GM18870 (cell line): ENCODE data around the gene USP31.
"Not testable (repeated sequence)": the region's sequence is repeated elsewhere in the genome, so short reads cannot be mapped to it uniquely, and the experiment has no call there.

Experiments
- ATAC-seq: cut with Tn5 transposase; IDR thresholded peaks from one replicate; pipeline ENCODE4 v1.9.1; 2021; ENCODE audit warnings: moderate library complexity; ENCODE audit not compliant: unreplicated experiment

The USP31 gene

DNA sequence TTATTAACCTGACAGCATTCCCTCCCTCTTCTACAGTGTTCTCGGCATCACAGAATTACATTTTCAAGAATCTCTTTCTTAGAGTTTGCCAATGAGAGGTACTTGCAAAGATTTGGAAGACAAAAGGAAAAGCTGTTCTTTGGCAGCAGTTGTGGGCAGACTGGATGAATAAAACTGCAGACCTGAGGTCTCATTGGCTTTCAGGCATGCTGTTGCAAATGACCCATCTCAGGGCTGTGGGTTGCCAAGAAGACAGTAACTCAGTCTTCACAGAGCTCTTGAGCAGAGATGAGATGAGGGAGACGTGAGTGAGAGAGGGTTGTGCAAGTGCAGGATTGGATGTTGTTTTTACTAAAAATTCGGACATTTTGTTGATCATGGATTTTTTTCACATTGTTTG is 11.3 kb upstream of the USP31 start:
- no peak for ATAC-seq

DNA sequence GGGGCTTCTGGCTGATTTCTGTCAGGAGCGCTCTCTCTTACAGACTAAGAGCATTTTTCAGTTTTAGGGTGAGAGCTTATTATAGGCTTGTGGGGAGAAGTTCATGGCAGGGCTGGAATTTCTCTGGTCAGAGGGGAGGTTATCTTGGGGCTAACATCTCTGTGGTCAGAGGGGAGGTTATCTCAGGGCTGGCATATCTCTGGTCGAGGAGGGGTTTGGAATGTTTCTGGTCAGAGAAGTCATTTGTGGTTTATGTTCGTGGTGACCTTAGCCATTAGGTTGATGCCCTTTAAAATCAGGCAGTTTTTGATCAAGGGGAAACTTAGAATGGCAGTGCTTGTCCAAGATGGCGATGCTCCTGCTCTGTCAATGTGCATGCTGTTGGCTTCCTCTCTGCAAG is 10.8 kb upstream of the USP31 start:
- ATAC-seq: no peak

DNA sequence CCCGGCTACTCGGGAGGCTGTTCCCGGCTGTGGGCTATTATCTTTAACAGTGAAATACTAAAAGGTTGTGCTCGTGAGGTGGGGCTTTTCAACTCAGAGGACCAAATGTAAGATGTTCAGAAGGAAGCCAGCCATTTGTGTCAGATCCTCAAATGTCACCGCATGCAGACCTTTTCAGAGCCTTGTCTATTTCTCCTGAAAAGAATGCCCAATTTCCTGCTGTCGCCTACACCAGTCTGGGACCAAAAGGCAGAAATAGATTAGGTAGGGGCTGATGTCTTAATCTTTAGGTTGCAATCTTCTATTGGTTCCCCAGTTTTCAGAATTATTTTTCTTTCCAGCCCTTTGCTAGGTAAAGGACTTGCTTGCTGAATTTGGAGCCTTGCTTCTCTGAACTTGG is 8.9 kb upstream of the USP31 start:
- ATAC-seq: no peak

DNA sequence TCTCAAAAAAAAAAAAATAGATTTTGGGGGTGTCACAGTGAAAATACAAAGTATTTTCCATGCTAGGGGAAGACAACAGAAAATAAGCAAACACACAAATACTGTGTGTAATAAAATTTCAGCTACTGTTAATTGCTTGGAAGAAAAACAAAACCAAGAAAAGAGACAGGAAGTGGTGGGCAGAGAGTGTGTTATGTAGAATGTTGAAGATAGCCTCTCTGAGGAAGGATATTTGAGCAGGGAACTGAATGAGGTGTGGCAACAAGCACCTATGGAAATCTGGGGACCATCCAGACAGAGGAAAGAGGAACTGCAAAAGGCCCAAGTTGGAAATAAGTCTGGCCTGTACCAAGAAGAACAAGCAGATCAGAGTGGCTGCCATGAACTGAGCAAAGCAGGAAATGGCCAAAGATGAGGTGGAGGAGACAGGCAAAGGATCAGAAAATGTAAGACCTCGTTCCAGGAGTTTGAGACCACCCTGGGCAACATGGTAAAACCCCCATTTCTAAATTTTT is 7.8 kb upstream of the USP31 start:
- ATAC-seq: no peak

DNA sequence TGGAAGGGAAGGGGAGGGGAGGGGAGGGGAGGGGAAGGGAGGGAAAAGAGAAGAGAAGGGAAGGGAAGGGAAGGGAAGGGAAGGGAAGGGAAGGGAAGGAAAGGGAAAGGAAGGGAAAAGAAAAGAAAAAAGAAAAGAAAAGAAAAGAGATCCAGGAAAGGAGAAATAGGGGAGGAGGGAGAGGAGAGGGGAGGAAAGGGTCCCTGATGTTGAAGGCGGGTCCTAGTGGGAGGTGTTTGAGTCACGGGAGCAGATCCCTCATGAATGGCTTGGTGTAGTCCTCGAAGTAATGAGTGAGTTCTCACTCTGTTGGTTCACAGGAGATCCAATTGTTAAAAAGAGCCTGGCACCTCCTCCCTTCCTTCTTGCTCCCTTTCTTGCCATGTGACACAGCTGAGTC is 6.9 kb upstream of the USP31 start:
- no peak for ATAC-seq

DNA sequence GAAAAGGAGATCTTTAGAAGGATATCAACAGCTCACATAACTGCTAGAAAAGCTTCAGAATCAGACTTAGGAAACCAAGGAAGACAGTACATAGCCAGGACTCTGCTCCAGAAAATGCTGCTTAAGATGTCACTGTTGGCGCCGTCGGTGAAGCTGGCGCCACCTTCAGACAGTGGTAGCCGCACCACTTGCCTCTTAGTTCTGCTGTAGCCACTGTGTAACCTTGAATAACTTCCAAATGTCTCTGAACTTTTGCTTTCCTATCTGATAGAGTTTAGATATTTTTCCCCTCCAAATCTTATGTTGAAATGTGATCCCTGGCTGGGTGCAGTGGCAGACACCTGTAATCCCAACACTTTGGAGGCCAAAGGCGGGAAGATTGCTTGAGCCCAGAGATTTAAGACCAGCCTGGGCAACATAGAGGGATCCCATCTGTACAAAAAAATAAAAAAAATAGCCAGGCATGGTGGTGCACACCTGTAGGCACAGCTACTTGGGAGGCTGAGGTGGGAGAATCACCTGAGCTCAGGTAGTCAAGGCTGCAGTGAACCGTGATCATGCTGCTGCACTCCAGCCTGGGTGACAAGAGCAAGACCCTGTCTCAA is 6.3 kb upstream of the USP31 start:
- ATAC-seq: no peak

DNA sequence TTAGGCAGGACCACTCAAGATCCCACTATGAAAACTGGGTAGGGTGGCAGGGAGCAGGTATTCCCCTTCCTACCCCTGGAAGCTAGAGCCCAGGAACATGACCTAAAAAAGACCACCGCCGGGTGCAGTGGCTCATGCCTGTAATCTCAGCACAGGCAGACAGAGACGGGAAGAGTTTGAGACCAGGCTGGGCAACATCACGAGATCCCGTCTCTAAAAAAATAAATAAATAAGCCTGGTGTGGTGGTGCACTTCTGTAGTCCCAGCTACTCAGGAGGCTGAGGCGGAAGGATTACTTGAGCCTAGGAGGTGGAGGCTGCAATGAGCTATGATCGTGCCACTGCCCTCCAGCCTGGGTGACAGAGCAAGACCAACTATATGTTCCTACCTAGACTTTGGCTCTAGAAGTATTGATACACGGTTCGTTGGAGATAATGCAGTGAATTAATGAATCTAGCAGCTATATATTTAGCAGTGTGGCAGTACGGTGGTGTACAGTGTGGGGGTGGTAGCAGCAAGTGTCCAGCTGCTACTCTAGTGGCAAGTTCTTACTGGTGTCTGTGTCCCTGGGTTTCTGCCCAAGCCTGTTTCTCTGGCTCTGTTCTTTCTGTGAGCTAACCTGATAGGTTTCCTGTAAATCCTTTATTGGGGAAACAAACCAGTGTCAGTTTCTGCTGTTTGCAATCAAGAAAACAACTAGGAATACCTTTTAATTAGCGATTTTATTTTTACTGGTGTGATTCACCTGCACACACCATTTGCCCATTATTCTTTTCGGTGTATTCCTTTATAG is 3.3 kb upstream of the USP31 start:
- no peak for ATAC-seq

DNA sequence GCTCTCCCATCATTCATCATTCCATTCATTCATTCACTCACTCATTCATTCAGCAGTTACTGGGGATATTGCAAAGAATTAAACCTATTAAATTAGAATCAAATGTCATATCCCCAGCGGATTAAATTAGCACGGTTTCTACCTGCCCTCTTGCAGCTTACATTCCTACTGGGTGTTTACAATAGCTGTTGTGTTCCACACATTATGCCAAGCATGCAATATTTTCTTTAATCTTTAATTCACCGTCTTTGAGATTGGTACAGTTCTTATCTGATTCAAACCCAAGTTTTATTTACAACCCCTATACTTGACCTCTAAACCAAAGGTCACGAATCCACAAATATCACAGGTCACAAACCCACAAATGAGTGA is 727 bp upstream of the USP31 start:
- no peak for ATAC-seq

DNA sequence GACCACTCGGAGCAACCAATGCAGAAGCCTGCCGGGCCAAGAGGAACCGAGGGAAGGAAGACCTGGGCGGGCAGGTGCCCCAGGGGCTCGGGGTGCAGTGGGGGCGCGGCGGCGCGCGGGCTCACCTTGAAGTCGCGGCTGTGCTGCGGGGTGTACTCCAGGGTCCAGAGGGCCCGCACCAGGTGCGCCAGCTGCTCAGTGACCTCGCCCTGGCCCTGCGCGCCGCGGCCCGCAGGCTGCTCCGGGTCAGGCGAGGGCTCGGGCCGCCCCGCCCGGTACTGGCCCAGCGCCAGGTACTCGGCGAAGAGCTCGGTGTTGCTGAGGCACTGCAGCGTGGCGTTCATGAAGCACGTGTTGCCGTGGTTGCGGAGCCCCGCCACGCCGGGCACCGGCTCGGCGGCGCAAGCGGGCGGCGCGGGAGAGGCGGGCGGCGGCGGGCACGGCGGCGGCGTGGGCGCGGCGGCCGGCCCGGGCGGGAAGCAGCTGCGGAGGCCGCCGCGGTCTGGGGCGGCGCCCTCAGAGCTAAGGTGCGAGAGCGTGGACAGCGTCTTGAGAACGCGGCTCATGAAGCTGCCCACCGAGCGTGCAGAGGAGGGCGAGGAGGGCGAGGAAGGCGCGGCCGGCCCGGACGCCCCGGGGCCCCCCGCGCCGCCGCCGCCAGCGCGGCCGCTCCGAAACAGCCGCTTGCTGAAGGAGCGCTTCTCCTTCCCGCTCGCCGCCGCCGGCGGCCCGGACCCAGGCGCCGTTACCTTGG is 562 bp downstream of the USP31 start:
- ATAC-seq: peak; percentile 24

DNA sequence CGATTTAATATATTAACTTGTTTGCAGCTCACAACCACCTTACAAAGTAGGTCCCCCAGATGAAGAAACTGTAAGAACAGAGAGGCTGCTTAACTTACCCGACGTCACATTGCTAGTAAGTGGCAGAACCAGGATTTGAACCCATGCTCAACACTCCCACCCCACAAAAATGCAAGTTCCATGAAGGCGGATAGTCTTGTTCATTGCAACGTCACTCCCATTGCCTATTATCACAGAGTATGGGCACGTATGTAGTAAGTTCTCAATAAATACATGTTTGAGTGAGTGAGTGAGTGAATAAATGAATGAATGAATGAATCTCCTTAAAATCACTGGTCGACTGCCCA is 1.1 kb downstream of the USP31 start:
- ATAC-seq: no peak

DNA sequence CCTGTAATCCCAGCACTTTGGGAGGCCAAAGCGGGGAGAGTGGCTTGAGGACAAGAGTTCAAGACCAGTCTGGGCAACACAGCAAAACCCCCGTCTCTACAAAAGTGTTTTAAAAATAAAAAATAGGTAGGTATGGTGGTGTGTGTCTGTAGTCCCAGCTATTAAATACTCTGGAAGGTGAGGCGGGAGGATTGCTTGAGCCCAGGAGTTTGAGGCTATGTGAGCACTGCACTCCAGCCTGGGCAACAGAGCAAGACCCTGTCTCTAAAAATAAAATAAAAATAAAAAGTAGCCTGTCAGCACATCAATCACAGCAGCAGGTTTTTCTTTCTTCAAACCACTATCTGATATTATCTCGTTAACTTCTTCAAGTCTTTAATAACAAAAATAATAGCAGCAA is 1.6 kb downstream of the USP31 start:
- no peak for ATAC-seq

DNA sequence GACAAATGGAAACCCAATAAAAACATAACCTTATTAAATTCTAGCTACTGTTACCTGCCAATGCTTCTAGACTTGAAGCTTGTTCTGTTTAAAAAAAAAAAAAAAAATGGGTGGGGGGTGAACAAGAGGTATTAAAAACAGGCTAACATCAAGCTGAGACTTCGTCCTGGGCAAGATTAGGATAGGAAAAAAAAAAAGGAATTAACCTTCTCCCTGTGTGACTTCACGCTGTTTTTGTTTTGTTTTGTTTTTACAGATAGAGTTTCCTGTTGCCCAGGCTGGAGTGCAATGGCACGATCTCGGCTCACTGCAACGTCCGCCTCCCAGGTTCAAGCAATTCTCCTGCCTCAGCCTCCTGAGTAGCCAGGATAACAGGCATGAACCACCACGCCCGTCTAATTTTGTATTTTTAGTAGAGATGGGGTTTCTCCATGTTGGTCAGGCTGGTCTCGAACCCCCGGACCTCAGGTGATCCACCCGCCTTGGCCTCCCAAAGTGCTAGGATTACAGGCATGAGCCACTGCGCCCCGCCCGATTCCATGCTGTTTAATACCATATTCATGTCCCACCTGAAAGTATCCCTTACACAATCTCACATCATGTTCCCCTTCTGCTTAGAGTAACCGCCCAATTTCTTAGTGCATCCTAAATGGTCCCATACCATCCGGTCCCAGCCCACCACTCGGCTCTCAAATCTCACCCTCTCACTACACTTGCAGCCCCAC is 2.2 kb downstream of the USP31 start:
- no peak for ATAC-seq

DNA sequence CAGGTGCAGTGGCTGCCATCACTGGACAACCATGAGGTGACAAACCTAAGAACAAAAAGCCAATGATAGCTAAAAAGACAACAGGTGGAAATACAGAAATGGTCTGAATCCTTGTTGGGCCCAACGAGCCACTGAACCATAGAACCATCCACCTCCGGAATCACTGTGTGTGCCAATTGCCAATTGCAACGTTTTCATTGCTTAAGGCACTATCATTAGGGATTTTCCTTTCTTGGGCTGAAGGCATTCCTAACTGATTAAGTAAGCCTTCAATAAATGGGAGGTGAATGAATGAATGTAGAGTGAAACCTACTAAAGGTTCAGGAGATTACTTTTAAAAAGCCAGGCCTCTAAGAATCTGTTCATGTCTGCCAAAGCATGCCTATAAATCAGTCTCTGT is 3.6 kb downstream of the USP31 start:
- no peak for ATAC-seq

DNA sequence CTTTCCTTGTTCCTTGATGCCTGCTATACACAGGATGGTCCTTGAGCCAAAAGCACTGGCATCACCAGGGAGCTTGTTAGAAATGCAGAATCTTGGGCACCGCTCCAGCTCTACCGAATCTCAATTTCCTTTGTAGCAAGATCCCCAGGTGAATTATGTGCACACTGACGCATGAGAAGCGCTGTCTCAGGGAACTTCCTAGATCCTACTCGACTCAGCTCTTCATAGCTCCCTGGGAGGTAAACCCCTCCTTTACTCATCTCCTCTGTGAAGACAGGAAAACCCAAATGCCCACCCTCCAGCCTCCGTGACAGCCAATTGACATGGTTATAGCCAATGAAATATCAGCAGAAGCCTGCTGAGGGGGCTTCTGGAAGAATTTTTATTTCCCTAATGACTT is 4.1 kb downstream of the USP31 start:
- no peak for ATAC-seq

DNA sequence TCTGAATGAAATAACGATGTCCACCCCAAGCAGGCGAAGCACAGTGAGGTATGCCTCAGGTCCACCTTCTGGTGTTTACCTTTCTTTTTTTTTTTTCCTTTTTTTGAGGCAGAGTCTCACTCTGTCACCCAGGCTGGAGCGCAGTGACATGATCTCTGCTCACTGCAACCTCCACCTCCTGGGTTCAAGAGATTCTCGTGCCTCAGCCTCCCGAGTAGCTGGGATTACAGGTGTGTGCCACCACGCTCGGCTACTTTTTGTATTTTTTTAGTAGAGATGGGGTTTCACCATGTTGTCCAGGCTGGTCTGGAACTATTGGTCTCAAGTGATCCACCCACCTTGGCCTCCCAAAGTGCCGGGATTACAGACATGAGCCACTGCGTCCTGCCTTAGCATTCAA is 4.9 kb downstream of the USP31 start:
- ATAC-seq: not testable (repeated sequence)

DNA sequence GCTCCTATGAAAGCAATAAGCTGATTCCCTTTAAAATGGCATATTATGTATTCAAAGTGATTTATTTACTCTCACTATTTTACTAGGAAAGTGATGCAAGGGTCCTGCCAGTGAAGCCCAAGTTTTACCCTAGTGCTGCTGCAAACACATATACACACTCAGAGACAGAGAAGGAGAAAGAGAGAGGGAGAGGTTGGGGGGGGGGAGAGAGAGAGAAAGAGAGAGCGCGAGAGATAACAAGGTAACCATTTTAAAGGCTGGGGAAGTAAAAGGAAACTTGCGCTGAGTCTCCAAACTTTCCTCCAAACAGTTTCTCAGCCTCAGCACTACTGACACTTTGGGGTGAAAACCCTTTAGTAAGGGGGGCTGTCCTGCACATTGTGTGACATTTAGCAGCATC is 5.9 kb downstream of the USP31 start:
- ATAC-seq: no peak

DNA sequence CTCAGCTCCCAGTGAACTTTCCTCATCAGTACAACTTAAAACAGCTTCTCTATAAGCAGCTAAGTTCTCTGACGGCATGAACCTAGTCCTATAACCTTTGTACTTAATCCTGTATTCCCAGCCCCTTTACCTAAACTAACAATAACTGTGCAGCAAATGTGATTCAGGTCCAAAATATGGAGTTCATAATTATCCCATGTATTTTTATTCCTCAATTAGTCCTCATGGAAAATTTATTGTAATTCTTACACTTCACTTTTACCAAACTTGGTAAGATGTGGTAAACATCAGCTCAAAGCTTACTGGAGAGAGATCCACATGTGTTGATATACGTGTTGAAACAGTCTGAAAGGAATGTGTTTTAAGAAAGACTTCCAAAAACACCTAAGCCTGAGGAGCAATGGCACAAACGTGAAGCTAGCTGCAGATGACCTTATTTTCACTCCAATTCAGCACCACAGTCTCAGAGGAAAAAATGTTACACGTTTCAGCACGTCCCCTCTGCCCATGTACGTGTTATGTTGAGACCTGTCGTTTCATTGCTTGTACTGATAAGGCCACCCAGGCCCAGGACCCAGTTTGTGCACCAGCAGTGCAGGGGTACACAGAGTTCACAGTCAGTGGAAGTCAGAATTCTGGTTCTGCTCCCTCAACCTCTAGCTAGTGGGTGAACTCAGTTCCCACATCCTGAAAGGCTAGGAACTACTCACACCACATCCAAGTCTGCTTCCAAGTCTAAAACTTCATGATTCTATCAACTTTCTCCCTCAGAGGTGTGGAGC is 7.1 kb downstream of the USP31 start:
- ATAC-seq: no peak

DNA sequence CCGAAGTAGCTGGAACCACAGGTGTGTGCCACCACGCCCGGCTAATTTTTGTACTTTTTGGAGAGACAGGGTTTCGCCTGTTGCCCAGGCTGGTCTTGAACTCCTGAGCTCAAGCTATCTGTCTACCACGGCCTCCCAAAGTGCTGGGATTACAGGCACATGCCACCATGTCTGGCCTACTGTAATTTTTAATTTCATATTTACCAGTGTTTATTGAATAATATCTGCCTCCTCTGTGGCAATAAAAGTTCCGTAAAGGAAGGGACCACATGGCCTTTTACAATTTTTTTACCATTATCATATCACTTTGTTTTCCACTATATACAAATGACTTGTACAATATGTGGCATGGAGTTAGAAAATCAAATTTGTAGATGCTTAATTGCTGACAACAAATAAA is 7.8 kb downstream of the USP31 start:
- ATAC-seq: no peak

DNA sequence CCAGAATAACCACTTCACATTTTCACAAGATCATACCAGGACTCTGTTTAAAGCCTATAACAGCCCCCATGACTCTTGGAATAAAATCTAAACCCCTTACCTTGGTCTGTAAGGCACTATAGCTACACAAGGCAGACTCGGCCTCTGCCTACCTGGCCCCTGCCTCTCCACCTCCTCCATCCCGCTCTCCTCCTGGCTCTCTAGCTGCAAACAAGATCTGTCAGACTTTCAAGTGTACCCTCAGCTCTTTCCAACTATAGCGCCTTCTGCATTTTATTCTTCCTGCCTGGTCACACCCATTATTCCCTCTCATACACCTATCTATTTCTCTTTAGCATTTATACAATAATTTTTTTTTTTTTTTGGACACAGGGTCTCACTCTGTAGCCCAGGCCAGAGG is 8.2 kb downstream of the USP31 start:
- ATAC-seq: no peak

DNA sequence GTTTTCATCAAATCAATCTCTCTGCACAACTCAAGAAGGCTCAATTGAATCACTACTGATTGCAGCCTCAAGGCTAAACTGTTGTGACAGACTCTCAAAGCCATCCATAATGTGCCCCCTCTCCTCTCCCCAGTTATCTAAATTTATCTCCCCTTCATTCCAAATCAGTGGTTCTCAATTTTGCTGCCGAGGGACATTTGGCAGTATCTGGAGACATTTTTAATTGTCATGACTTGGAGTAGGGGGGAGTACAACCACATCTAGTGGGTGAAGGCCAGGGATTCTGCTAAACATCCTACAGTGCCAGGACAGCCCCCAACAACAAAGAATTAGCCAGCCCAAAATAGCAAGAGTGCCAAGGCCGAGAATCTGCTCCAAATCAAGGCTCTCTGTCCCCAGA is 9.1 kb downstream of the USP31 start:
- no peak for ATAC-seq

DNA sequence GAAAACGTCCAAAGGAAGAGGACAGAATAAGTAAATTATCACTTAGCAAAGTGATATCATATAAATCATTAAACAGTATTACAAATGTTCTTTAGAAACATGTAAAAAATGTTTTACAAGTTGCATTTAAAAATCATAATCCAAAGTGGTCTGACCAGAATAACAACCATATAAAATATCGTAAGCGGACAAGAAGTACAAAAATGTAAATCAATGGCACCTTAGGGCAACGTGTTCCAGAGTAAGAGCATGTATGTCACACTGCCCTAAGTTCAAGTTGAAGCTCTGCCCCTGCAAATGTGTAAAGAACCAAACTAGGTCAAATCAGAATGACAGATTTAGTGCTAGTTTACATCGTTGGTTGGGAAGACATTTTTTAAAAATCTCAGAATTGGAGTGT is 11.4 kb downstream of the USP31 start:
- no peak for ATAC-seq
